ENCODE results near the gene IGF2BP2.

Gene IGF2BP2

DNA sequence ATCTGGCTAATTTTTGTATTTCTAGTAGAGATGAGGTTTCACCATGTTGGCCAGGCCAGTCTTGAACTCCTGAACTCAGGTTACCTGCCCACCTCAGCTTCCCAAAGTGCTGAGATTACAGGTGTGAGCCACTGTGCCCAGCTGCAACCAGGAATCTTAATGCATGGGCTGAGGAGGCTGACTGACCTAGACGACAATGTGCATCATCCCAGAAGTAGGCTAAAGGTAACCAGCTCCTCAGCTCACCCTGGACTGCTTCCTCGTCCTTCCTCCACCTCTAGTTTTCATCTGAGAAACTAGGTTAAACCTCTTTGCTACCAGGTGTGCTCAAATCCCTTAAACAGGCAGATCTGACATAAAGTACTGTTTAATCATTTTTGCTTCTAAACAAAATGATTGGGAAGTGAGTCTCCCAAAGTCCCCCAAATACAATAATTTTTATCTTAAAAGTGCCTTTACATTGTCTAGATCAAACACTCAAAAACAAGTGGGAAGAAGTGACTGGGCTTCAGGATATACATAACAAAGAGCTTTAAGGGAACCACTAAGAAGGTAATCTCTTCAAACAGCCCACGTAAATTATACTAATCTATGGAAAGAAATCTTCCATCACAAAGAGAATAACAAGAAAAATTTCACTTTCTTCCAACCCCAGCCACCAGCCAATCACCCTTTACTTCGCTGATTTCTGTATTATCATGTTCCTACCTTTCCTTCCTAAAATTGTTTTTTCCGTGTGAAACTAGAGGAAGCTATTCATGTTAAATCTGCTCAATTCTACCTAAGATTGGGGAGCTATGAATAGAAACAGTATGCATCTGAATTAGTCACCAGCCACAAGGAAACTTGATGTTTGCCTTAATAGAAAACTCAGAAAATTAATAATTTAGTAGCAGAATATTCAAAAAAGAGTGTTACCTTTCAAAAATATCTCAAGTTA lies 34.7 kb downstream of the IGF2BP2 start:
- TF ChIP-seq TCF4 (CRISPR knock-in tag; IDR thresholded peaks at IDR 0.05; ENCODE audit: borderline replicate concordance) (no peak), ISL1 (CRISPR knock-in tag; IDR thresholded peaks at IDR 0.05) (no peak), ZNF565 (CRISPR knock-in tag; conservative IDR thresholded peaks at IDR 0.05; ENCODE audit: low read depth) (no peak), BACH2 (CRISPR knock-in tag; IDR thresholded peaks at IDR 0.05; ENCODE audit: borderline replicate concordance) (no peak), ZC3H10 (CRISPR knock-in tag; IDR thresholded peaks at IDR 0.05) (no peak), OSR1 (CRISPR knock-in tag; IDR thresholded peaks at IDR 0.05) (no peak), GLIS3 (CRISPR knock-in tag; IDR thresholded peaks at IDR 0.05) (no peak), ZNF70 (CRISPR knock-in tag; IDR thresholded peaks at IDR 0.05) (no peak)
- TF ChIP-seq, protein P1, sequence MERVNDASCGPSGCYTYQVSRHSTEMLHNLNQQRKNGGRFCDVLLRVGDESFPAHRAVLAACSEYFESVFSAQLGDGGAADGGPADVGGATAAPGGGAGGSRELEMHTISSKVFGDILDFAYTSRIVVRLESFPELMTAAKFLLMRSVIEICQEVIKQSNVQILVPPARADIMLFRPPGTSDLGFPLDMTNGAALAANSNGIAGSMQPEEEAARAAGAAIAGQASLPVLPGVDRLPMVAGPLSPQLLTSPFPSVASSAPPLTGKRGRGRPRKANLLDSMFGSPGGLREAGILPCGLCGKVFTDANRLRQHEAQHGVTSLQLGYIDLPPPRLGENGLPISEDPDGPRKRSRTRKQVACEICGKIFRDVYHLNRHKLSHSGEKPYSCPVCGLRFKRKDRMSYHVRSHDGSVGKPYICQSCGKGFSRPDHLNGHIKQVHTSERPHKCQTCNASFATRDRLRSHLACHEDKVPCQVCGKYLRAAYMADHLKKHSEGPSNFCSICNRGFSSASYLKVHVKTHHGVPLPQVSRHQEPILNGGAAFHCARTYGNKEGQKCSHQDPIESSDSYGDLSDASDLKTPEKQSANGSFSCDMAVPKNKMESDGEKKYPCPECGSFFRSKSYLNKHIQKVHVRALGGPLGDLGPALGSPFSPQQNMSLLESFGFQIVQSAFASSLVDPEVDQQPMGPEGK (CRISPR knock-in tag; IDR thresholded peaks at IDR 0.05; ENCODE audit: borderline replicate concordance) = no peak
- TF ChIP-seq, protein P2, sequence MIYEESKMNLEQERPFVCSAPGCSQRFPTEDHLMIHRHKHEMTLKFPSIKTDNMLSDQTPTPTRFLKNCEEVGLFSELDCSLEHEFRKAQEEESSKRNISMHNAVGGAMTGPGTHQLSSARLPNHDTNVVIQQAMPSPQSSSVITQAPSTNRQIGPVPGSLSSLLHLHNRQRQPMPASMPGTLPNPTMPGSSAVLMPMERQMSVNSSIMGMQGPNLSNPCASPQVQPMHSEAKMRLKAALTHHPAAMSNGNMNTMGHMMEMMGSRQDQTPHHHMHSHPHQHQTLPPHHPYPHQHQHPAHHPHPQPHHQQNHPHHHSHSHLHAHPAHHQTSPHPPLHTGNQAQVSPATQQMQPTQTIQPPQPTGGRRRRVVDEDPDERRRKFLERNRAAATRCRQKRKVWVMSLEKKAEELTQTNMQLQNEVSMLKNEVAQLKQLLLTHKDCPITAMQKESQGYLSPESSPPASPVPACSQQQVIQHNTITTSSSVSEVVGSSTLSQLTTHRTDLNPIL (CRISPR knock-in tag; IDR thresholded peaks at IDR 0.05; ENCODE audit: low read depth) = no peak
- TF ChIP-seq, protein P3, sequence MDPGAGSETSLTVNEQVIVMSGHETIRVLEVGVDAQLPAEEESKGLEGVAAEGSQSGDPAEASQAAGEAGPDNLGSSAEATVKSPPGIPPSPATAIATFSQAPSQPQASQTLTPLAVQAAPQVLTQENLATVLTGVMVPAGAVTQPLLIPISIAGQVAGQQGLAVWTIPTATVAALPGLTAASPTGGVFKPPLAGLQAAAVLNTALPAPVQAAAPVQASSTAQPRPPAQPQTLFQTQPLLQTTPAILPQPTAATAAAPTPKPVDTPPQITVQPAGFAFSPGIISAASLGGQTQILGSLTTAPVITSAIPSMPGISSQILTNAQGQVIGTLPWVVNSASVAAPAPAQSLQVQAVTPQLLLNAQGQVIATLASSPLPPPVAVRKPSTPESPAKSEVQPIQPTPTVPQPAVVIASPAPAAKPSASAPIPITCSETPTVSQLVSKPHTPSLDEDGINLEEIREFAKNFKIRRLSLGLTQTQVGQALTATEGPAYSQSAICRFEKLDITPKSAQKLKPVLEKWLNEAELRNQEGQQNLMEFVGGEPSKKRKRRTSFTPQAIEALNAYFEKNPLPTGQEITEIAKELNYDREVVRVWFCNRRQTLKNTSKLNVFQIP (CRISPR knock-in tag; IDR thresholded peaks at IDR 0.05; ENCODE audit: borderline replicate concordance, low read depth) = no peak
- ATAC-seq = no peak

DNA sequence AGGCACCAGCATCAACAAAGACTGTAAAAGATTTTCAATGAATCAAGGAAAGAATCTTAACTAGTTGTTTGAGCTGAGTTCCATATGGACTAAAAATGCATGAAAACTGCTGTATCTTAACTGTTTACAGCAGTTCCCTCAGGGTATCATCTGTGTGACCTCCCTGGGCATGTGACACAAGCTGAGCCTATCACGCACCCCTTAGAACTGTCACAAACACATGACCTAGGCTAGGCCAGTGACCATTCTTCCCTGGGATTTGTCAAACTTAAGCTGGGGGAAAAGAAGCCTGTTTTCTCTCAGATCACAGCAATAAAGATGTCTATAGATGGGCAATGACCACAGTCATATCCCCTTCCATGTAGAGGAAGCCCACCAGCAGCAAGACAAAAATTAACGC lies 35.7 kb downstream of the IGF2BP2 start:
- ATAC-seq = no peak

More for the DNA sequence above, 35.7 kb downstream of the IGF2BP2 start:
- no peak for TF ChIP-seq RARB (CRISPR knock-in tag; IDR thresholded peaks at IDR 0.05)
- no peak for TF ChIP-seq TOX (CRISPR knock-in tag; IDR thresholded peaks at IDR 0.05; ENCODE audit: borderline replicate concordance)
- no peak for TF ChIP-seq SNAI2 (CRISPR knock-in tag; IDR thresholded peaks at IDR 0.05)
- no peak for TF ChIP-seq ISL1 (CRISPR knock-in tag; IDR thresholded peaks at IDR 0.05)
- no peak for TF ChIP-seq ZFP3 (CRISPR knock-in tag; IDR thresholded peaks at IDR 0.05)
- no peak for TF ChIP-seq ZNF8 (CRISPR knock-in tag; IDR thresholded peaks at IDR 0.05)
- no peak for TF ChIP-seq ZC3H10 (CRISPR knock-in tag; IDR thresholded peaks at IDR 0.05)
- no peak for TF ChIP-seq OSR1 (CRISPR knock-in tag; IDR thresholded peaks at IDR 0.05)
- TF ChIP-seq, protein P4, sequence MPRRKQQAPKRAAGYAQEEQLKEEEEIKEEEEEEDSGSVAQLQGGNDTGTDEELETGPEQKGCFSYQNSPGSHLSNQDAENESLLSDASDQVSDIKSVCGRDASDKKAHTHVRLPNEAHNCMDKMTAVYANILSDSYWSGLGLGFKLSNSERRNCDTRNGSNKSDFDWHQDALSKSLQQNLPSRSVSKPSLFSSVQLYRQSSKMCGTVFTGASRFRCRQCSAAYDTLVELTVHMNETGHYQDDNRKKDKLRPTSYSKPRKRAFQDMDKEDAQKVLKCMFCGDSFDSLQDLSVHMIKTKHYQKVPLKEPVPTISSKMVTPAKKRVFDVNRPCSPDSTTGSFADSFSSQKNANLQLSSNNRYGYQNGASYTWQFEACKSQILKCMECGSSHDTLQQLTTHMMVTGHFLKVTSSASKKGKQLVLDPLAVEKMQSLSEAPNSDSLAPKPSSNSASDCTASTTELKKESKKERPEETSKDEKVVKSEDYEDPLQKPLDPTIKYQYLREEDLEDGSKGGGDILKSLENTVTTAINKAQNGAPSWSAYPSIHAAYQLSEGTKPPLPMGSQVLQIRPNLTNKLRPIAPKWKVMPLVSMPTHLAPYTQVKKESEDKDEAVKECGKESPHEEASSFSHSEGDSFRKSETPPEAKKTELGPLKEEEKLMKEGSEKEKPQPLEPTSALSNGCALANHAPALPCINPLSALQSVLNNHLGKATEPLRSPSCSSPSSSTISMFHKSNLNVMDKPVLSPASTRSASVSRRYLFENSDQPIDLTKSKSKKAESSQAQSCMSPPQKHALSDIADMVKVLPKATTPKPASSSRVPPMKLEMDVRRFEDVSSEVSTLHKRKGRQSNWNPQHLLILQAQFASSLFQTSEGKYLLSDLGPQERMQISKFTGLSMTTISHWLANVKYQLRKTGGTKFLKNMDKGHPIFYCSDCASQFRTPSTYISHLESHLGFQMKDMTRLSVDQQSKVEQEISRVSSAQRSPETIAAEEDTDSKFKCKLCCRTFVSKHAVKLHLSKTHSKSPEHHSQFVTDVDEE (CRISPR knock-in tag; IDR thresholded peaks at IDR 0.05) = no peak
- TF ChIP-seq CSDC2 (CRISPR knock-in tag; IDR thresholded peaks at IDR 0.05) = no peak
- TF ChIP-seq, protein P1 (CRISPR knock-in tag; IDR thresholded peaks at IDR 0.05; ENCODE audit: borderline replicate concordance) = no peak
- no peak for TF ChIP-seq GLIS3 (CRISPR knock-in tag; IDR thresholded peaks at IDR 0.05)
- TF ChIP-seq, protein P5, sequence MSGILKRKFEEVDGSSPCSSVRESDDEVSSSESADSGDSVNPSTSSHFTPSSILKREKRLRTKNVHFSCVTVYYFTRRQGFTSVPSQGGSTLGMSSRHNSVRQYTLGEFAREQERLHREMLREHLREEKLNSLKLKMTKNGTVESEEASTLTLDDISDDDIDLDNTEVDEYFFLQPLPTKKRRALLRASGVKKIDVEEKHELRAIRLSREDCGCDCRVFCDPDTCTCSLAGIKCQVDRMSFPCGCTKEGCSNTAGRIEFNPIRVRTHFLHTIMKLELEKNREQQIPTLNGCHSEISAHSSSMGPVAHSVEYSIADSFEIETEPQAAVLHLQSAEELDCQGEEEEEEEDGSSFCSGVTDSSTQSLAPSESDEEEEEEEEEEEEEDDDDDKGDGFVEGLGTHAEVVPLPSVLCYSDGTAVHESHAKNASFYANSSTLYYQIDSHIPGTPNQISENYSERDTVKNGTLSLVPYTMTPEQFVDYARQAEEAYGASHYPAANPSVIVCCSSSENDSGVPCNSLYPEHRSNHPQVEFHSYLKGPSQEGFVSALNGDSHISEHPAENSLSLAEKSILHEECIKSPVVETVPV (CRISPR knock-in tag; IDR thresholded peaks at IDR 0.05) = no peak
- no peak for TF ChIP-seq ZNF70 (CRISPR knock-in tag; IDR thresholded peaks at IDR 0.05)
- TF ChIP-seq PPARA (CRISPR knock-in tag; IDR thresholded peaks at IDR 0.05; ENCODE audit: borderline replicate concordance) = no peak
- TF ChIP-seq ARNTL (CRISPR knock-in tag; IDR thresholded peaks at IDR 0.05; ENCODE audit: borderline replicate concordance, low read depth) = no peak
- TF ChIP-seq BACH2 (CRISPR knock-in tag; IDR thresholded peaks at IDR 0.05; ENCODE audit: borderline replicate concordance) = no peak
- TF ChIP-seq, protein P3 (CRISPR knock-in tag; IDR thresholded peaks at IDR 0.05; ENCODE audit: borderline replicate concordance, low read depth) = no peak
- no peak for TF ChIP-seq ZFP30 (CRISPR knock-in tag; IDR thresholded peaks at IDR 0.05)
- no peak for TF ChIP-seq ZNF565 (CRISPR knock-in tag; conservative IDR thresholded peaks at IDR 0.05; ENCODE audit: low read depth)

Measured in SK-N-SH treated with all-trans-retinoic acid at 6 μM for 48 hours (cell line).